DOHH2 (cell line): Measurements from ENCODE around the gene SLC7A7.

Experiments used
- H3F3A ChIP-seq: fragments of 200-600 bp; sonication (generic), shearing (Covaris generic); 2 replicates; pipeline ENCODE4 v1.6.0; 2016; ENCODE audit warnings: antibody characterized with exemption, mild to moderate bottlenecking; ENCODE audit not compliant: control insufficient read depth, insufficient read depth
- H3K27ac ChIP-seq: fragments of 200-600 bp; sonication (generic); 2 replicates; pipeline ENCODE4 v1.5.1; 2014; ENCODE audit warnings: low read depth, mild to moderate bottlenecking, low read length, moderate library complexity
- H3K27me3 ChIP-seq: fragments of 200-600 bp; sonication (generic); 2 replicates; pipeline ENCODE4 v1.6.1; 2014; ENCODE audit warnings: mild to moderate bottlenecking, low read length, mixed read lengths; ENCODE audit not compliant: control insufficient read depth
- H3K36me3 ChIP-seq: fragments of 200-600 bp; sonication (generic); 2 replicates; pipeline ENCODE4 v1.6.1; 2014; ENCODE audit warnings: mild to moderate bottlenecking, low read length, moderate library complexity, mixed read lengths; ENCODE audit not compliant: control insufficient read depth
- H3K4me1 ChIP-seq: fragments of 200-600 bp; sonication (generic); 2 replicates; pipeline ENCODE4 v1.6.1; 2014; ENCODE audit warnings: mild to moderate bottlenecking, low read length, mixed read lengths; ENCODE audit not compliant: control insufficient read depth
- H3K4me2 ChIP-seq: fragments of 200-600 bp; sonication (generic); 2 replicates; pipeline ENCODE4 v1.6.0; 2014; ENCODE audit warnings: mild to moderate bottlenecking, low read length, moderate library complexity
- H3K4me3 ChIP-seq: fragments of 200-600 bp; sonication (generic); 2 replicates; pipeline ENCODE4 v1.5.1; 2014; ENCODE audit warnings: mild to moderate bottlenecking, low read length, mixed read lengths
- H3K79me2 ChIP-seq: fragments of 200-600 bp; sonication (generic); 2 replicates; pipeline ENCODE4 v1.6.1; 2014; ENCODE audit warnings: mild to moderate bottlenecking, low read length, mixed read lengths; ENCODE audit not compliant: control insufficient read depth
- H3K9me2 ChIP-seq: fragments of 200-600 bp; sonication (generic); replicated peaks from 2 replicates; pipeline ENCODE4 v1.6.1; 2014; ENCODE audit warnings: mild to moderate bottlenecking, low read length, mixed read lengths; ENCODE audit not compliant: control insufficient read depth
- H3K9me3 ChIP-seq: fragments of 200-600 bp; sonication (generic); 2 replicates; pipeline ENCODE4 v1.6.1; 2014; ENCODE audit warnings: antibody characterized with exemption, low read length, mixed read lengths; ENCODE audit not compliant: control insufficient read depth, insufficient read depth
- H4K20me1 ChIP-seq: fragments of 200-600 bp; sonication (generic); 2 replicates; pipeline ENCODE4 v1.6.0; 2014; ENCODE audit warnings: low read depth, mild to moderate bottlenecking, antibody characterized with exemption, low read length, moderate library complexity; ENCODE audit not compliant: control insufficient read depth, insufficient read depth
- EZH2phosphoT487 ChIP-seq: fragments of 200-600 bp; sonication (generic); IDR thresholded peaks from 2 replicates; pipeline ENCODE4 v1.6.1; 2017; ENCODE audit warnings: borderline replicate concordance, mild to moderate bottlenecking, antibody characterized with exemption, low read length, moderate library complexity, mixed read lengths
- TF ChIP-seq, protein P1 (sequence below): fragments of 200-600 bp; sonication (generic); IDR thresholded peaks from one replicate; pipeline ENCODE4 v1.5.1; 2014; ENCODE audit warnings: antibody characterized with exemption, mild to moderate bottlenecking, low read depth, low read length; ENCODE audit not compliant: poor library complexity, severe bottlenecking

The SLC7A7 gene

DNA sequence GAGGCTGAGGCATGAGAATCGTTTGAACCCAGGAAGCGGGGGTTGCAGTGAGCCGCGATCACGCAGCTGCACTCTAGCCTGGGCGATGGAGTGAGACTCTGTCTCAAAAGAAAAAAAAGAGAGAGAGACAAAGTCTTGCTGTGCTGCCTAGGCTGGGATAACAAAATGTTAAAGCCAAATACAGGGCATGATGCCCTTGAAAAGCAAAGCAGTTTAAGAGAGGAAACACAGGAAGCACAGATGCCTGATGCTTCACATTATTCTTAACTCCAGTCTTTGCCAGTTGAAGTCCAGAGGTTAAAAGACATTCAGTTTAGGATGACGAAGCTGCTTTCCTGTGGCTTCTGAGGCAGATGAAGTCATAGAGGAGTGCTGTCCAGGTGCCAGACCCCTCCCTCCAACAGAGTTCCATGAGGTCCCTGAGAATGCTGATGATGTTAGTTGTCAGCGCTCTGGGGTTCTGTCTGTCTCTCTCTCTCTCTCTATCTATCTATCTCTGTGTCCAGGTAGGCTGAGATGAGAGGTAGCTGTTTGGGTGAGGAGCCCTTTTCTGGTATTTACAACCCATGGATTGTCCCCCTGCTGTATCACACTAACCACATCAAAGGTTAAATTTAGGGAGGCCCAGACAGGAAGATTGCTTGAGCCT lies 9.6 kb upstream of the SLC7A7 start:
- H3K9me3 ChIP-seq = no peaks in the 10 kb centered on the region
- no peaks in the 10 kb centered on the region for H3K27me3 ChIP-seq
- H3K36me3 ChIP-seq = peaks cover 1% of the 10 kb centered on the region
- peak overlapping the region; percentile 57 for H3K4me3 ChIP-seq
- no peak for TF ChIP-seq EZH2phosphoT487
- TF ChIP-seq, protein P1, sequence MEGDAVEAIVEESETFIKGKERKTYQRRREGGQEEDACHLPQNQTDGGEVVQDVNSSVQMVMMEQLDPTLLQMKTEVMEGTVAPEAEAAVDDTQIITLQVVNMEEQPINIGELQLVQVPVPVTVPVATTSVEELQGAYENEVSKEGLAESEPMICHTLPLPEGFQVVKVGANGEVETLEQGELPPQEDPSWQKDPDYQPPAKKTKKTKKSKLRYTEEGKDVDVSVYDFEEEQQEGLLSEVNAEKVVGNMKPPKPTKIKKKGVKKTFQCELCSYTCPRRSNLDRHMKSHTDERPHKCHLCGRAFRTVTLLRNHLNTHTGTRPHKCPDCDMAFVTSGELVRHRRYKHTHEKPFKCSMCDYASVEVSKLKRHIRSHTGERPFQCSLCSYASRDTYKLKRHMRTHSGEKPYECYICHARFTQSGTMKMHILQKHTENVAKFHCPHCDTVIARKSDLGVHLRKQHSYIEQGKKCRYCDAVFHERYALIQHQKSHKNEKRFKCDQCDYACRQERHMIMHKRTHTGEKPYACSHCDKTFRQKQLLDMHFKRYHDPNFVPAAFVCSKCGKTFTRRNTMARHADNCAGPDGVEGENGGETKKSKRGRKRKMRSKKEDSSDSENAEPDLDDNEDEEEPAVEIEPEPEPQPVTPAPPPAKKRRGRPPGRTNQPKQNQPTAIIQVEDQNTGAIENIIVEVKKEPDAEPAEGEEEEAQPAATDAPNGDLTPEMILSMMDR = no peak
- peaks cover 80% of the 10 kb centered on the region for H3K4me1 ChIP-seq
- peaks cover 35% of the 10 kb centered on the region for H3F3A ChIP-seq
- no peaks in the 10 kb centered on the region for H3K9me2 ChIP-seq
- H4K20me1 ChIP-seq = no peaks in the 10 kb centered on the region
- peak overlapping the region; percentile 59 for H3K27ac ChIP-seq
- peak overlapping the region; percentile 92 for H3K4me2 ChIP-seq
- H3K79me2 ChIP-seq = peaks cover 6% of the 10 kb centered on the region

DNA sequence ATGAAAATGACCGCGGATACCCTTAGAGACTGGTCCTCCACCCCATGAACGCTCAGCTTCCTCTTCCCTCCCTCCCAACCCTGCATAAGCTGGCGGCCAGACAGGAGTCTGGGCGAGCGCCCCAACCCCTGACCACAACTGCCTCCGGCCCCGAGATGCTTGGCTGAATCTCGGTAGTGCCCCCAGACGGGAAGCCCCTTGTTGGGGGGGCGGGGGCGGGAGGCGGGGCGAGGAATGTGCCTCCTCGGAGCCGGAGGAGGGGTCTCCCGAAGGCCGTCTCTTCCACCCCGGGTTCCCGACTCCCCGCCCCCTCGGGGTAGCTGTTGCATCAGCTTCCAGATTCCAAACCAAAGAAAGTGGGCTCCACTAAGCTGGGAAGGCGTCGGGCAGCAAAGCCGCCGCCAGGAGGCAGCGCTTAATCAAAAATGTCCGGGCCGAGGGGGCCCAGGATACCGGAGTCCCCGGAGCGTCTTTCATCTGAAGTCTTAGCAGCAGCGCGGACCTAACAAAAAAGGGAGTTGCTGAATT lies 7.4 kb upstream of the SLC7A7 start:
- Histone ChIP-seq H3K4me3 (peak overlapping the region; percentile 73), H3K4me2 (peak overlapping the region; percentile 92), H3K4me1 (peaks cover 84% of the 10 kb centered on the region), H3K79me2 (0 out of 2 replicates have a peak, but pooled peaks cover 3% of the 10 kb centered on the region), H3K9me2 (no peaks in the 10 kb centered on the region), H3F3A (peaks cover 31% of the 10 kb centered on the region), H4K20me1 (no peaks in the 10 kb centered on the region), H3K27me3 (no peaks in the 10 kb centered on the region), H3K36me3 (no peaks in the 10 kb centered on the region), H3K27ac (peak overlapping the region; percentile 49), H3K9me3 (no peaks in the 10 kb centered on the region)
- TF ChIP-seq EZH2phosphoT487 = no peak
- TF ChIP-seq, protein P1 = peak; percentile 85

GRCh38 chr14:22822016-22822570 lies 6.9 kb upstream of the SLC7A7 start:
- Histone ChIP-seq H3K79me2 (0 out of 2 replicates have a peak, but pooled peaks cover 3% of the 10 kb centered on the region), H3K27me3 (no peaks in the 10 kb centered on the region), H3K27ac (peak overlapping the region; percentile 49), H3K4me2 (peak overlapping the region; percentile 92), H3K4me3 (peak overlapping the region; percentile 73), H3K9me2 (no peaks in the 10 kb centered on the region), H4K20me1 (no peaks in the 10 kb centered on the region), H3F3A (peaks cover 28% of the 10 kb centered on the region), H3K36me3 (no peaks in the 10 kb centered on the region), H3K4me1 (peaks cover 83% of the 10 kb centered on the region), H3K9me3 (no peaks in the 10 kb centered on the region)
- TF ChIP-seq, protein P1 = no peak
- no peak for TF ChIP-seq EZH2phosphoT487
